K562 (cell line): ENCODE measurements around the gene FXYD1. TPM values are rescaled to one million over a fixed set of nuclear protein-coding genes. Genes with fewer than 3 reads are reported as not detected.

ENCODE experiments used
- ATAC-seq: fragments of 200-7000 bp; cut with Tn5 transposase; 3 replicates; pipeline ENCODE4 v1.9.1; 2020; ENCODE audit warnings: moderate library complexity
- BruUV-seq: library from RNA; stranded (reverse); fragments of 400-500 nt; replicated peaks from 2 replicates; lab custom pipeline; 2021; lab: Mats Ljungman, UMichigan
- CTCF ChIA-PET: fragments of 300-600 bp; formaldehyde crosslinking; extraction: SDS; loops from one replicate; lab custom pipeline; 2021; ENCODE audit warnings: low intra/inter-chr PET ratio; lab: Yijun Ruan, JAX
- POLR2A ChIA-PET: fragments of 300-600, 350-650 bp; sonication (Branson Sonifier 250); formaldehyde crosslinking; extraction: SDS; loops from one replicate; lab custom pipeline; 2021; ENCODE audit warnings: antibody characterized with exemption, inconsistent platforms; lab: Yijun Ruan, JAX
- DNase-seq, 4 experiments: peaks; one replicate each; pipeline versions ENCODE4 v3.0.0 to v3.0.0-alpha.2; 2011 to 2018; ENCODE audit warnings: low spot score in 3 of 4, mixed read lengths in 3 of 4; ENCODE audit errors: extremely low read depth in 1 of 4
- FAIRE-seq: peaks from 2 replicates; lab custom pipeline; 2011; peaks lifted over from hg19 to GRCh38; lab: Jason Lieb, UNC
- H2AFZ ChIP-seq: 2 replicates; pipeline ENCODE4 v1.6.0; 2011; ENCODE audit warnings: low read depth, low read length, control low read depth, inconsistent platforms
- H3K27ac ChIP-seq: fragments of 200-600 bp; 3 replicates; pipeline ENCODE4 v1.8.0; 2011; ENCODE audit warnings: low read depth, mild to moderate bottlenecking, control low read depth, inconsistent platforms, low read length, moderate library complexity, mixed read lengths; ENCODE audit errors: extremely low read depth
- H3K27me3 ChIP-seq, 2 experiments: fragments of 300-600 bp in 1 of 2; 2 replicates in 1 of 2; 3 replicates in 1 of 2; pipeline versions ENCODE4 v1.6.0 to v1.8.0; 2011; ENCODE audit warnings: inconsistent platforms in 2 of 2, low read length in 2 of 2, mild to moderate bottlenecking in 1 of 2, mixed read lengths in 1 of 2, moderate library complexity in 1 of 2; ENCODE audit not compliant: control insufficient read depth in 2 of 2, insufficient read depth in 2 of 2
- H3K36me3 ChIP-seq: fragments of 300-600 bp; 3 replicates; pipeline ENCODE4 v1.8.0; 2011; ENCODE audit warnings: mild to moderate bottlenecking, low read length, inconsistent platforms; ENCODE audit not compliant: control insufficient read depth, insufficient read depth
- H3K4me1 ChIP-seq, 2 experiments: fragments of 200-600 bp in 1 of 2; replicated peaks in 1 of 2; 2 replicates in 1 of 2; 3 replicates in 1 of 2; pipeline versions ENCODE4 v1.5.1 to v1.8.0; 2011; ENCODE audit warnings: inconsistent platforms in 2 of 2, low read length in 2 of 2, mild to moderate bottlenecking in 1 of 2, mixed read lengths in 1 of 2, moderate library complexity in 1 of 2; ENCODE audit not compliant: control insufficient read depth in 2 of 2, insufficient read depth in 2 of 2
- H3K4me2 ChIP-seq: 2 replicates; pipeline ENCODE4 v1.6.1; 2011; ENCODE audit warnings: low read length, control low read depth, inconsistent platforms, mixed read lengths; ENCODE audit not compliant: insufficient read depth
- H3K4me3 ChIP-seq: fragments of 200-600 bp; sonication (generic), shearing (Covaris generic); 2 replicates; pipeline ENCODE4 v1.5.1; 2016; ENCODE audit warnings: control low read depth, inconsistent platforms
- H3K79me2 ChIP-seq: fragments of 200-600 bp; 3 replicates; pipeline ENCODE4 v1.8.0; 2011; ENCODE audit warnings: low read length, inconsistent platforms; ENCODE audit not compliant: control insufficient read depth, insufficient read depth
- H3K9ac ChIP-seq, 2 experiments: 2 replicates each; pipeline versions ENCODE4 v1.6.0 to v1.6.1; 2011; ENCODE audit warnings: low read depth in 2 of 2, low read length in 2 of 2, control low read depth in 1 of 2, inconsistent platforms in 1 of 2, mild to moderate bottlenecking in 1 of 2, mixed read lengths in 1 of 2; ENCODE audit not compliant: insufficient read depth in 1 of 2
- H3K9me1 ChIP-seq: one replicate; pipeline ENCODE4 v1.6.0; 2011; ENCODE audit warnings: inconsistent platforms, mild to moderate bottlenecking, low read length, moderate library complexity; ENCODE audit not compliant: control insufficient read depth, insufficient read depth
- H3K9me3 ChIP-seq: replicated peaks from 2 replicates; pipeline ENCODE4 v1.5.1; 2011; ENCODE audit warnings: low read depth, low read length, inconsistent platforms; ENCODE audit not compliant: control insufficient read depth, insufficient read depth
- H4K20me1 ChIP-seq: replicated peaks from 2 replicates; pipeline ENCODE4 v1.6.1; 2011; ENCODE audit warnings: low read length, inconsistent platforms, mixed read lengths; ENCODE audit not compliant: control insufficient read depth, insufficient read depth
- BRF1 ChIP-seq: IDR thresholded peaks from 3 replicates; pipeline ENCODE4 v1.6.1; 2011; ENCODE audit warnings: borderline replicate concordance, mild to moderate bottlenecking; ENCODE audit not compliant: insufficient read length; ENCODE audit errors: extremely low read depth
- HDAC3 ChIP-seq: fragments of 450-650 bp; IDR thresholded peaks from 2 replicates; pipeline ENCODE4 v1.6.1; 2018; ENCODE audit warnings: borderline replicate concordance, mild to moderate bottlenecking, moderate library complexity; ENCODE audit not compliant: partially characterized antibody
- MTA1 ChIP-seq: fragments of 450-650 bp; IDR thresholded peaks from 2 replicates; pipeline ENCODE4 v1.6.1; 2017; ENCODE audit warnings: borderline replicate concordance
- SNRNP70 ChIP-seq: fragments of 200-400 bp; formaldehyde crosslinking; optimal IDR thresholded peaks from 2 replicates; pipeline ENCODE3; 2017; ENCODE audit warnings: low read depth, low read length
- TCF7 ChIP-seq: sonication (generic); IDR thresholded peaks from 2 replicates; pipeline ENCODE4 v1.6.1; 2016; ENCODE audit warnings: antibody characterized with exemption, borderline replicate concordance
- WGBS: fragments of 100-300 bp; shearing (Covaris generic); methylation state at CpG from one replicate; pipeline ENCODE4 v1.1.6; 2016; ENCODE audit warnings: low coverage, mixed read lengths; ENCODE audit not compliant: insufficient coverage; ENCODE audit errors: missing lambda C conversion rate; 5-methylcytosine and 5-hydroxymethylcytosine counted together
- in situ Hi-C: fragments of 300-500 bp; cut with MboI; formaldehyde crosslinking; loops from 4 replicates; pipeline ENCODE4 v1.15.0; 2018; ENCODE audit warnings: inconsistent platforms, mixed read lengths
- intact Hi-C: fragments of 100-400 bp; cut with micrococcal nuclease; formaldehyde crosslinking; loops from 2 replicates; pipeline ENCODE4 v1.14.2; 2022
- polyA plus RNA-seq, 8 experiments: library from polyadenylated mRNA; depleted of rRNA in 4 of 8; stranded (reverse) in 5 of 8; unstranded in 3 of 8; fragments of >200 nt; fragmentation: Nextera tagmentation in 2 of 8; fragmentation: Illumina TruSeq in 1 of 8; extraction: Ambion mirVana in 2 of 8; extraction: Trizol in 1 of 8; gene quantifications; 2 replicates each; pipeline versions ENCODE4 v1.2.1 to v1.2.3, GENCODE V29; 2011 to 2014; ENCODE audit warnings: inconsistent platforms in 1 of 8, missing spikeins in 1 of 8
- total RNA-seq, 7 experiments: library from RNA; depleted of rRNA in 6 of 7; stranded (reverse); fragments of >200 nt in 6 of 7; fragmentation: Illumina TruSeq in 2 of 7; extraction: Trizol in 2 of 7; gene quantifications; 2 replicates each; pipeline versions ENCODE4 v1.2.1 to v1.2.3, GENCODE V29; 2011 to 2021; ENCODE audit warnings: low replicate concordance in 1 of 7
- TF ChIP-seq, protein P1 (sequence below), 2 experiments: fragments of 150-350 bp in 1 of 2; IDR thresholded peaks; 2 replicates each; pipeline ENCODE4 v1.6.1; 2012 to 2016; ENCODE audit warnings: low read depth in 2 of 2, low read length in 2 of 2, mild to moderate bottlenecking in 1 of 2, moderate library complexity in 1 of 2

FXYD1 gene
- total and polyA plus RNA-seq, 9 of the 15 experiments (the other 6 are each of a cell fraction or from before 2014, with no cell fraction given): 0.40 to 3.2 (median 1.8) TPM; not detected in 3

DNA sequence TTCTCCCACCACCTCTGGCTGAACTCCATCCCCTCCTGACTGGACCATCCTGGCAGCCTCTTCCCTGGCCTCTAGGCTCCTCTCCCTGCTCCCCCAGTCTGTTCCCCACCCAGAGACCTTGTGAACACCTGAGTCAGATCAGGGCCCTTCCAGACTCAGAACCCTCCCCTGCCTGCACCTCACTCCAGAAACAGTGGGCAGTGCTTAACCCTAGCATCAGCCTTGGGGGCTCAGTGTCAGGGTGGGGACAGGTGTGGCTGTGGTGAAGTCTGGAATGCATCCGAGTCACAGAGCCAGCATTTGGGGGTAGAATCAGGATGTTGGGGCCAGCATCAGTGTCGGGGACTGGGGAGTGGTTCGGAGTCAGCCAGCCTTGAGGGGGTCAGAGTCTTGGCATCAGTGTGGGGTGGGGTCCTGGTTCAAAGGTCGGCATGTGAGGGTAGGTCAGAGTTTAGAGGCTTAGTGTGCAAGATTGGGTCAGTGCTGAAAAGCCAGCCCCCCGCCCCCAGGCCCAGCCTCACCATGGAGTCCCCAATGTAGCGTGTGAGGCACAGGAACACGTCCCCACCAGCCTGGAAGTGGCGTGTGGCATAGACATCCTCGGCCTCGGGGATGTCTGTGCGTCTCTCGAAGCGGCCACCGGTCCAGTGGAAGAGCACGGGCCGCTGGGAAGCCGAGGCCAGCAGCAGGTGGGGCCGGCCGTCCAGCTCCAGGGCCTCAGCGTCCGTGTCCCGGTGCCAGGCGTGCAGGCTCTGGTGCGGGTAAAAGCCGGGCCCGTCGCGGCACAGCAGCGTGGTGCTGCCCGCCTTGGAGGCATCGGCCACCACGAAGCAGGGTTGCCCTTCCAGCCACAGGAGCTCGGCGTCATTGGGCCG, 12.6 kb upstream of the FXYD1 start:
- intact Hi-C loops: no loop called here
- no peak for TF ChIP-seq BRF1
- no peak for TF ChIP-seq MTA1
- TF ChIP-seq, protein P1, sequence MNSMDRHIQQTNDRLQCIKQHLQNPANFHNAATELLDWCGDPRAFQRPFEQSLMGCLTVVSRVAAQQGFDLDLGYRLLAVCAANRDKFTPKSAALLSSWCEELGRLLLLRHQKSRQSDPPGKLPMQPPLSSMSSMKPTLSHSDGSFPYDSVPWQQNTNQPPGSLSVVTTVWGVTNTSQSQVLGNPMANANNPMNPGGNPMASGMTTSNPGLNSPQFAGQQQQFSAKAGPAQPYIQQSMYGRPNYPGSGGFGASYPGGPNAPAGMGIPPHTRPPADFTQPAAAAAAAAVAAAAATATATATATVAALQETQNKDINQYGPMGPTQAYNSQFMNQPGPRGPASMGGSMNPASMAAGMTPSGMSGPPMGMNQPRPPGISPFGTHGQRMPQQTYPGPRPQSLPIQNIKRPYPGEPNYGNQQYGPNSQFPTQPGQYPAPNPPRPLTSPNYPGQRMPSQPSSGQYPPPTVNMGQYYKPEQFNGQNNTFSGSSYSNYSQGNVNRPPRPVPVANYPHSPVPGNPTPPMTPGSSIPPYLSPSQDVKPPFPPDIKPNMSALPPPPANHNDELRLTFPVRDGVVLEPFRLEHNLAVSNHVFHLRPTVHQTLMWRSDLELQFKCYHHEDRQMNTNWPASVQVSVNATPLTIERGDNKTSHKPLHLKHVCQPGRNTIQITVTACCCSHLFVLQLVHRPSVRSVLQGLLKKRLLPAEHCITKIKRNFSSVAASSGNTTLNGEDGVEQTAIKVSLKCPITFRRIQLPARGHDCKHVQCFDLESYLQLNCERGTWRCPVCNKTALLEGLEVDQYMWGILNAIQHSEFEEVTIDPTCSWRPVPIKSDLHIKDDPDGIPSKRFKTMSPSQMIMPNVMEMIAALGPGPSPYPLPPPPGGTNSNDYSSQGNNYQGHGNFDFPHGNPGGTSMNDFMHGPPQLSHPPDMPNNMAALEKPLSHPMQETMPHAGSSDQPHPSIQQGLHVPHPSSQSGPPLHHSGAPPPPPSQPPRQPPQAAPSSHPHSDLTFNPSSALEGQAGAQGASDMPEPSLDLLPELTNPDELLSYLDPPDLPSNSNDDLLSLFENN (IDR thresholded peaks at IDR 0.05; ENCODE audit: low read depth in 2 of 2, low read length in 2 of 2): no peak
- no peak for TF ChIP-seq TCF7
- TF ChIP-seq SNRNP70: no peak
- no peak for TF ChIP-seq HDAC3

More for the DNA sequence above, 12.6 kb upstream of the FXYD1 start:
- ATAC-seq (no peak), DNase-seq (no peak), FAIRE-seq (no peak)
- Histone ChIP-seq H3K4me1 (peaks cover 8 to 34% of the 10 kb centered on the region in 2 experiments; a peak in 4 of 5 replicates), H3K27me3 (peaks cover 2 to 11% of the 10 kb centered on the region in 2 experiments; a peak in 2 of 5 replicates), H3K4me3 (no peak overlapping the region), H3K9ac (peak overlapping the region in 1 of 2 experiments; percentile 13; a peak in 2 of 4 replicates), H3K79me2 (no peaks in the 10 kb centered on the region), H2AFZ (no peak overlapping the region), H3K9me1 (no peaks in the 10 kb centered on the region), H3K4me2 (no peak overlapping the region), H3K27ac (no peak overlapping the region), H4K20me1 (no peaks in the 10 kb centered on the region), H3K9me3 (no peaks in the 10 kb centered on the region), H3K36me3 (no peaks in the 10 kb centered on the region)
- BruUV-seq: no TSS peak
- 72% methylated on average over 22 of the region's 35 CpGs for WGBS
- in situ Hi-C loops: loop anchor here (5.0 kb wide), 1 partner anchor 59 kb away; no protein-coding TSS in a partner anchor
- CTCF ChIA-PET: no interaction called here
- POLR2A ChIA-PET: interaction anchor here (0.6 kb wide), 1 partner anchor 188 kb away, joined by 3 read pairs; no protein-coding TSS in a partner anchor
